PFSK-1 (cell line): ENCODE measurements around the gene ANAPC2.

Source experiments
- POLR2AphosphoS5 ChIP-seq: IDR thresholded peaks from 2 replicates; pipeline ENCODE4 v1.6.1; 2012; ENCODE audit warnings: low read depth, mild to moderate bottlenecking, control low read depth, low read length, moderate library complexity
- REST ChIP-seq, 2 experiments: IDR thresholded peaks; 2 replicates each; pipeline versions ENCODE4 v1.6.1 to v1.8.0; 2011 to 2012; ENCODE audit warnings: low read depth in 2 of 2, low read length in 2 of 2, control low read depth in 1 of 2, inconsistent platforms in 1 of 2, mild to moderate bottlenecking in 1 of 2, moderate library complexity in 1 of 2; ENCODE audit not compliant: insufficient read depth in 1 of 2
- SIN3A ChIP-seq: IDR thresholded peaks from 2 replicates; pipeline ENCODE4 v1.6.1; 2012; ENCODE audit warnings: mild to moderate bottlenecking, low read length, moderate library complexity, borderline replicate concordance; ENCODE audit not compliant: insufficient read depth
- TAF1 ChIP-seq: IDR thresholded peaks from 2 replicates; pipeline ENCODE4 v1.6.1; 2012; ENCODE audit warnings: low read length, control low read depth, borderline replicate concordance; ENCODE audit not compliant: insufficient read depth

- TF ChIP-seq POLR2AphosphoS5 (peak; percentile 82), REST (IDR thresholded peaks at IDR 0.05; ENCODE audit: insufficient read depth in 1 of 2, low read depth in 2 of 2, low read length in 2 of 2) (peak in 1 of 2 experiments; percentile 51; a peak in 1 of 4 replicates), TAF1 (peak; percentile 26; the same call in 1 of the 2 replicates), SIN3A (no peak; the same call in 1 of the 2 replicates)
Observed at GRCh38 chr9:137188490-137189296, at the start of gene ANAPC2, which contains the start of gene SSNA1.
